HG02981 (cell line): ENCODE measurements around the gene CBFA2T2.
"Not testable (repeated sequence)": the region's sequence is repeated elsewhere in the genome, so short reads cannot be mapped to it uniquely, and the experiment has no call there.

Experiments
- ATAC-seq: cut with Tn5 transposase; IDR thresholded peaks from one replicate; pipeline ENCODE4 v1.9.1; 2021; ENCODE audit warnings: mild to moderate bottlenecking, moderate library complexity; ENCODE audit not compliant: unreplicated experiment

CBFA2T2 gene

DNA sequence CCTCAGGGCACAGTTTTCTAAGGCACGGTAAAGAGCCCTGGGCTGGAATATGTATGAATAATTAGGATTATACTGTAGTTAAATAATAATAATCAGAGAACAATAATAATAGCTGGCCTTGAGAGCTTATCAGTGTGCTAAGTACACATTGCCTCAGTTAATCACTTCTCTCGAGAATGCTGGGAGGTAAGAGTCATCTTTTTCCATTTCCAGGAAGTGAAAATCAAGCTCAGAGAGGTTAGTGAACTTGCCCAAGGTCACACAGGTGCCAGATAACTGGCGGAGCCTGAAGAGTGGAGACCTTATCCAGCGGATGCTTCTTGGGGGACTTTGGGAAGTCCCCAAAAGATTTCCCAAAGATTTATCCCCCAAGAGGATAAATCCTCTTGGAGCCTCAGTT, 19.4 kb upstream of the CBFA2T2 start:
- no peak for ATAC-seq

DNA sequence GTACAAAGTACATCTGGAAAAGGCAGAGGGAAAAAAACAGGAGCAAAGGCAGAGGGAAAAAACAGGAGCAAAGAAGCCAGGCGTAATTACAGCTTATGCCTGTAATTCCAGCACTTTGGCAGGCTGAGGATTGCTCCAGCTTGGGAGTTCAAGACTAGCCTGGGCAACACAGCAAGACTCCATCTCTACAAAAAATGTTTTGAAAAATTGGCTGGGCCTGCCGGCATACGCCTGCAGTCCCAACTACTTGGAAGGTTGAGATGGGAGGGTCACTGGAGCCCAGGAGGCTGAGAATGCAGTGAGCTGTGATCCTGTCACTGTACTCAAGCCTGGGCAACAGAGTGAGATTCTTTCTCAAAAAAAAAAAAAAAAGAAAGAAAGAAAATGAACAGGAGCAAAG, 19.0 kb upstream of the CBFA2T2 start:
- no peak for ATAC-seq

DNA sequence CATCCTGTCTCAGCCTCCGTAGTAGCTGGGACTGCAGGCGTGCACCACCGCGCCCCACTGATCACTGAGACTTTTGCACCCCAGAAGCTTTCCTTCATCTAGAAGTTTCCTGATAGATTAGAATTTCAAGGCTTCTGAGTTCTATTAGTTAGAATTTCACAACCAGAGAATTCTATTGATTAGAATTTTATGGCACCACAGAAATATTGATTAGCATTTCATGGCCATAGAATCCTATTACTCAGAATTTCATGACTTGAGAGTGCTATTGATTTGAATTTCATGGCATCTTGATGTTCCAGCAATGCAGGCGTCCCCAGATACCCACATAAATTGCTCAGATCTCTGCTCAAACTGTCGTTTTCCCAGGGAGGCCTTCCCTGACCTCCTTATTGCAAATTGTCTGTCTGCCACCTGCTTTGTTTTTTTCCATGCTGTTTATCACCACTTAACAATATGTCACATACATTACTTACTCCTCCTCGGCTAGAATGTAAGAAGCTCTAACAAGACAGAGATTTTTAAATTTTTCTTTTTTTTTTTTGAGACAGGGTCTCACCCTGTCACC, 16.9 kb upstream of the CBFA2T2 start:
- no peak for ATAC-seq

DNA sequence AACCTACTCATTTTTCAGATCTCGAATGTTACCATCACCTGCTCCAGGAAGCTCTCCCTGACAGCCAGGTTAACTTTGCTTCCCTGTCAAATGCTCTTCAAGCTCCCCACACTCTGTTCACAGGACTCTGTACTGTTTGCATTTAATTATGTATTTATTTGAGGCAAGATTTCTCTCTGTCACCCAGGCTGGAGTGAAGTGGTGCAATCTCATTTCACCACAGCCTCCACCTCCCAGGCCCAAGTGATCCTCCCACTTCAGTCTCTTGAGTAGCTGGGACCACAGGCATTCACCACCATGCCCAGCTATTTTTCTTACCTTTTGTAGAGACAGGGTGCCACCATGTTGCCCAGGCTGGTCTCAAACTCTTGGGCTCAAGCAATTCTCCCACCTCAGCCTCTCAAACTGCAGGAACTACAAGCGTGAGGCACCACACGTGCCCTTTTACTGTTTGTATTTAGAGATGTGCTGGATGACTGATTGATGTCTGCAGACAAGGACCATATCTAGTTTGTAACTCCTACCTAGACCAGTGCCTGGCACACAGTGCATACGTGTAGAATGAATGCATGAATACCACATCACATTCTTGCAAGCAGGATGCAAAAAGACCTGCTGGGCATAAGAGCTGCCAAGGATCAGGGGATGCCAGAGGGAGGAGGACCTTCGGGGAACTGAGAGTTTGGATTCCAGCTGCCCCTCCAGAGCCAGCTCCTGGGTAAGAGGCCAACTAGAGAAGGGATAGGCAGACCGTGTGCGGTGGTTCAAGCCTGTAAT, 15.6 kb upstream of the CBFA2T2 start:
- ATAC-seq, result no peak

DNA sequence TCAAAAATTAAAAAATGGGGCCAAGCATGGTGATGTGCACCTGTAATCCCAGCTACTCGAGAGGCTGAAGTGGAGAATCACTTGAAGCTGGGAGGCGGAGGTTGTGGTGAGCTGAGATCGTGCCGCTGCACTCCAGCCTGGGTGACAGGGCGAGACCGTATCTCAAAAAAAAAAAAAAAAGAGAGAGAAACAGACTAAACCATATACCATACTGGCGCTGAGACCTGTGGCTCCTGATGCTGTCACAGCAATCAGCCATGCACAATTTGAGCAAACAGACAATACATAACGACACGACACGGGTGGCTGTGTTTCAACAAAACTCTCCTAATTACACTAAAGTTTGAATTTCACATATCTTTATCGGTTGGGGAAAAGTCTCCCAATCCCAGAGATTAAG, 14.9 kb upstream of the CBFA2T2 start:
- no peak for ATAC-seq

DNA sequence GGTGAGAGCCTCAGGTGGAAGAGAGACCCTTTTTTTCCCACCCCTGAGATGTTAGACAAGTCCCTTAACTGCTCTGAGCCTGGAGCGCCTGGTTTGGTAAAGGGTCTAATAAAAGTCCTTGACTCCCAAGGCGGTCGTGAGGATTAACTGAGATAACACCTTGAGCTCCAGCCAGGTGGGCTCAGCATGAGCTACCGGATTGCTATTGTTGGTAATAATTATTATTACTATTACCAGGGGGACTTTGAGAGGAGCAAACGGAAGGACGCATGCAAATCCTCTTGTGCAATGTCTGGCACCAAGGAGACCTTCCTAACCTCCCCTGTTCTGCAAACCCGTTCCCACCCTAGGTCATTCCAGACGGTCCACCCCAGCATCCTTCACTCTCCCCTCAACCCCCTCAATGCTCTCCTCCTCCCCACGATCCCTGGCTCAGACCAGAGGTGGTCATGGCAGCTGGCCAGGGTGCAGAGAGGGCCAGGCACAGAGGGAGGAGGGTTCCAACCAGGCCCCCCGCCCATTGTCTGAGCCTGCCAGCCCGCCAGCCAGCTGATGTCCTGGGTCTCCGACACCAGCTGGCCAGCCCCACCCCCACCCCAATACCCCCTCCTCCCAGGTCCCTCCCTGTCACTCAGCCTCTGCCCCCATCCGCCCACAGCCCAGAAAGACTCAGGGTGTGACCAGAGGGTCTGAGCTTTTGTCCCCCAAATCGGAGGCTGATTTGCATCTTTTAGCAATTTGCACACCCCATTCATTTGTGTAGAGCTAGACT, 14.3 kb upstream of the CBFA2T2 start:
- ATAC-seq, result no peak

DNA sequence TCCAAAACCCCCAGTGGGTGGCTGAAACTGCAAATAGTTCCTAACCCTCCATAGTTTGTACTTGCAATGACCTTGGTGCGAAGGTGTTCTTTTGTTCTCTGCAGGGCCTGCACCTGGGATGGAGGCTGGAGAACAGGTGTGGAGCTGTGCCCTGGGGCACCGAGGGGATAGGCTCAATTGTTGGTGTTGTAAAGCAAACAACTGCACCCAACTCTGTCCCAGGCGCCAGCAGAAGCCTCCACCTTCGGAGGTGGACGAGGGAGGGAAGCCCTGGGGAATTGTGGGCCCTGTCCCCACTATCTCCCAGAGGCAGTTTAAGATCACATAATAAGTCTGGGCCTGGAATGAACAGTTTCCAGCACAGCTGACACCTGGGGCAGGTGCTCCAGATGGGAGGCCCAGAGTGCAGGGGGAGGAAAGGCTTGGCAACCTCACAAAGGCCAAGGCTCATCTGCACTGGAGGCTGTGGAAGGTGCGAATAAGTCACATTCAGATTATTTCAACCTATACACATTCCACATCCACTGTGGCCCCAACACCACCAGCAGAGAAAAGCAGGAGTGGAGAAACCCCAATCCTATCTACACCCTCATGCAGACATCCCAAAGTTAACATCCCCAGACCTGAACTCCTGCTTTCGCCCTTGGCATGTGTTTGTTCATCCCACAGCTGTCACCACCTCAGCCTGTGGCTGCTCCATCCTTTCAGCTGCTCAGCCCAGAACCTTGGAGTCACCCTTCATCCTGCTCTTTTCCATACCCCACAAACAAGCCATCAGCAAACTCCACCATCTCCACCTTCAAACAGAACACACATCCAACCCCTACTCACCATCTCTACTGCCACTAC, 12.3 kb upstream of the CBFA2T2 start:
- ATAC-seq, result no peak

DNA sequence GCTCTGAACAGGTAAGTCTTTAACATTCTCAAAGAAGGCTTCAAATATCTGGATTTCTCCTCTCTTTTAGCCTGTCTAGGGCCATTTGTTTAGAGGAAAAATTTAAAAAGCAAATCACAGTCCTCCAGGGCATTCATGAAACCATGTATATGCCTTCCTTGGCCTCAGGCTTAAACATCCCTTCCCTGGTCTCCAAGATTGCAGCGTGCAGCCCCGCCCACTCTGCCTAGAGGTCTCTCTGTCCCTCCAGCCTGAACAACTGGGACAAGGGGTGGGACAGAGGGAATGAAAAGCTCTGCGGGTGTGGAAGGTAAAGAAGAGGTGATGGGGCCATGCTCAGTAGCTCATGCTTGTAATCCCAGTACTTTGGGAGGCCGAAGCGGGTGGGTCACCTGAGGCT, 9.8 kb upstream of the CBFA2T2 start:
- ATAC-seq, result no peak

DNA sequence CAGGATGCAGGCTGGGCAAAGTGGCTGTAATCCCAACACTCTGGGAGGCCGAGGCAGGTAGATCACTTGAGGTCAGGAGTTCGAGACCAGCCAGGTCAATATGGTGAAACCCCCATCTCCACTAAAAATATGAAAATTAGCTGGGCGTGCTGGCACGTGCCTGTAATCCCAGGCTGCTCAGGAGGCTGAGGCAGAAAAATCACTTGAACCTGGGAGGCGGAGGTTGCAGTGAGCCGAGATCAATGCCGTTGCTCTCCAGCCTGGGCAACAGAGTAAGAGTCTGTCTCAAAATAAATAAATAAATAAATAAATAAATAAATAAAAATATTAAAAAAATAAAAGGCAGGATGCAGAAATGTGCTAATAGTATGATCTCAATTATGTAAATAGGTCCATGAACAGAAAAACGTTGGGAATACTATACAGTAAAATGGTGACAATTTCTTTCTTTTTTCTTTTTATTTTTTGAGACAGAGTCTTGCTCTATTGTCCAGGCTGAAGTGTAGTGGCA, 8.4 kb upstream of the CBFA2T2 start:
- no peak for ATAC-seq

DNA sequence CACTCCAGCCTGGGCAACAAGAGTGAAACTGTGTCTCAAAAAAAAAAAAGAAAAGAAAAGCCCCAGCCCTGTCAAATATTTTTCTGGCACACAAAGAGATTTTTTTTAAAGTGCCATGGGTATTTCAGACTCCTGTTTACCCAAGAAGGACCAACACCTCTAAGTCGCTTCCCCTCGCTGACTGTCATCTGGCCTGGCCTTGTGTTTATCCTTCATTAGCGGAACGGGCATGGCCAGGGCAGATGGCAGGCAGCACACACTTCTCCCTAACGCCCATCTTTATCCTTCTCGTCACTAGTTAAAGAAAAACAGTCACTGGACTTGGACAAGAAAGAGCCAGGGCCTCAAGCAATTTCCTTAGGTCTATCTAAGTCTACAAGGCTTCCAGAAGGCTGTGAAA, 7.3 kb upstream of the CBFA2T2 start:
- ATAC-seq, result no peak

DNA sequence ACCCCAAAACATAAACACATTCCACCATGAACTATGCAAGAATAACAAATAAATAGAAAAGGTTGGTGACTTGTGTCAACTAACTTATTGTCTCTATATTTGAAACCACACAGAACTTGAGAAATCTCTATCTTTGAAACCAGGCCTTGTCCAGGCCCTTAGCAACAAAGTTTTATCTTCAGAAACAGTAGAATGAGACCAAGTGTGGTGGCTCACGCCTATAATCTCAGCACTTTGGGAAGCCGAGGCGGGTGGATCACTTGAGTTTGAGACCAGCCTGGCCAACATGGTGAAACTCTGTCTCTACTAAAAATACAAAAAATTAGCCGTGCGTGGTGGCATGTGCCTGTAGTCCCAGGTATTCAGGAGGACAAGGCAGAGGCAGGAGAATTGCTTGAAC, 6.7 kb upstream of the CBFA2T2 start:
- not testable (repeated sequence) for ATAC-seq

DNA sequence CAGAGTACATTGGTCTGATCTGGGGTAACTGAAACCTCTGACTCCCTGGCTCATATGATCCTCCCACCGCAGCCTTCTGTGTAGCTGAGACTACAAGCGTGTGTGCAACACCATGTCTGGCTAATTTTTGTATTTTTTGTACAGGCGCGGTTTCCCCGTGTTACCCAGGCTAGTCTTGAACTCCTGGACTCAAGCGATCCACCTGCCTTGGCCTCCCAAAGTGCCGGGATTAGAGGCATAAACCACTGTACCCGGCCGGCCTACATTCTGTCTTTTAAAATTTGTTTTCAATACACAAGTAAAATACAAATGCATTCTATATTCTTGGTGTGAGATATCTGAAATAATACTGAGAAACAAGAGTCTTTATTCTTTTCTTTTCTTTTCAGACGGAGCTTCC, 1.7 kb upstream of the CBFA2T2 start:
- no peak for ATAC-seq

DNA sequence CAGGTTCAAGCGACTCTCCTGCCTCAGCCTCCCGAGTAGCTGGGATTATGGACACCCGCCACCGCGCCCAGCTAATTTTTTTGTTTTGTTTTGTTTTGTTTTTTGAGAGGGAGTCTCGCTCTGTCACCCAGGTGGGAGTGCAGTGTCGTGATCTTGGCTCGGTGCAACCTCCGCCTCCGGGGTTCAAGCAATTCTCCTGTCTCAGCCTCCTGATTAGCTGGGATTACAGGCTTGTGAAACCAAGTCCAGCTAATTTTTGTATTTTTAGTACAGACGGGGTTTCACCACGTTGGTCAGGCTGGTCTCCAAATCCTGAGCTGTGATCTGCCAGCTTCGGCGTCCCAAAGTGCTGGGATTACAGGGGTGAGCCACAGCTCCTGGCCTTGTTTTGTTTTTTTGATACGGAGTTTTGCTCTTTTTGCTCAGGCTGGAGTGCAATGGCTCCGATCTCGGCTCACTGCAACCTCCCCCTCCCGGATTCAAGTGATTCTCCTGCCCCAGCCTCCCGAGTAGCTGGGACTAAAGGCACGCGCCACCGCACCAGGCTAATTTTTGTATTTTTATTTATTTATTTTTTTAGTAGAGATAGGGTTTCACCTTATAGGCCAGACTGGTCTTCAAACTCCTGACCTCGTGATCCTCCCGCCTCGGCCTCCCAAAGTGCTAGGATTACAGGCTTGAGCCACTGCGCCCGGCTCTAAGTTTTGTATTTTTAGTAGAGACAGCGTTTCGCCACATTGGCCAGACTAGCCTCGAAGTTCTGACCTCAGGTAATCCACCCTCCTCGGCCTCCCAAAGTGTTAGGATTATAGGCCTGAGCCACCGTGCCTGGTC, 1.0 kb upstream of the CBFA2T2 start:
- ATAC-seq, result not testable (repeated sequence)

DNA sequence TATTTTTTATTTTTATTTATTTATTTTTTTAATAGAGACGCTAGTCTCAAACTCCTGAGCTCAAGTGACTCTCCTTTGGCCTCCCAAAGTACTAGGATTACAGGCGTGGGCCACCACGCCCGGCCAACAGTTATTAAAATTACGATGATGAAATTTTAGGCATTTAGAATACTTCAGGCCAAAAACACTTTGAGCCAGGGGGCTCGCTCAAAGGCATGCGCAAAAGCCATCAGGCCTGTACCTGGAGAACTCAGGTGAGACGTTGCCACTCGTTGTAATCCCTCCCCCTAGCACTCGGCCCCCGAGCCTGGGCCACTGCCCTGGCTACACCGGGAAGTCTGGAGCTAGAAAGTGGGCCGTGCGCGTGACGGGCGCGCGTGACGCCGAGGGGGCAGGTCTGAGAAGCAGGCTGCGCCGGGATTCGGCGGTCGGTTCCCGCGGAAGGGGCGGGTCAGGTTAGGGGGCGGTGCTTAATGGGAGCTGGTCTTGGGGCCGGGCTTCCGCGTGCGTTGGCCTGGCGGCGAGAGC, 337 bp upstream of the CBFA2T2 start:
- peak; percentile 93 for ATAC-seq

DNA sequence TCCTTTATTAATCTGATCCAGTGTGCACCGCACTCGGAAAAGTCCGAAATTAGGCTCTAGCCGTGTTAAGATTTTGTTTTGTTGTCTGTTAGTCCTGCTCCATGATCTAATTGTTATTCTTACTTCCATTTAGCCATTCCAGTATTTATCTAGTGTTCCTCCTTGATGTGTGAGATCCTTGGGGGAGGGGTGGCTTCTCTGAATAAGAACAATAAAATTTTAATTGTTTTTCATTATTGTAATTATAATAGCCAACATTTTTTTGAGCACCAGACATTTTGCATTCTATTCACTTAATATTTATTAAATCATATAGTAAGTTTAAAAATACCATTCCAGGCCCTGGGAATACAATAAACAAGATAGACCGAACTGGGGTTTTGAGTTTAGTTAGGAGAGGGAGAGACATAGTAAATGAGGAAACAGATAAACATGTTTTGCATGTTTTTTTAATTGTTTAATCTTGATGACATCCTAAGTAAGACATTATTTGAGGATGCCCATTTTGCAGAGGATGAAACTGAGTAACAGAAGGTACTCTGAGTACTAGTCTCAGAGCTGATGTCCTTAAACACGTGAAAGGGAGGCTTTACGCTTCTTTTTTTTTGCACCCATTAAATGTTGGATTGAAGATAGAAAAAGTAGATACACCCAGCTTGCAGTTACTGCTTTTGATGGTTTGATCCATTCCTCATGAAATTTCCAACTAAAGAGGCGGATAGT, 1.2 kb downstream of the CBFA2T2 start:
- ATAC-seq, result no peak

DNA sequence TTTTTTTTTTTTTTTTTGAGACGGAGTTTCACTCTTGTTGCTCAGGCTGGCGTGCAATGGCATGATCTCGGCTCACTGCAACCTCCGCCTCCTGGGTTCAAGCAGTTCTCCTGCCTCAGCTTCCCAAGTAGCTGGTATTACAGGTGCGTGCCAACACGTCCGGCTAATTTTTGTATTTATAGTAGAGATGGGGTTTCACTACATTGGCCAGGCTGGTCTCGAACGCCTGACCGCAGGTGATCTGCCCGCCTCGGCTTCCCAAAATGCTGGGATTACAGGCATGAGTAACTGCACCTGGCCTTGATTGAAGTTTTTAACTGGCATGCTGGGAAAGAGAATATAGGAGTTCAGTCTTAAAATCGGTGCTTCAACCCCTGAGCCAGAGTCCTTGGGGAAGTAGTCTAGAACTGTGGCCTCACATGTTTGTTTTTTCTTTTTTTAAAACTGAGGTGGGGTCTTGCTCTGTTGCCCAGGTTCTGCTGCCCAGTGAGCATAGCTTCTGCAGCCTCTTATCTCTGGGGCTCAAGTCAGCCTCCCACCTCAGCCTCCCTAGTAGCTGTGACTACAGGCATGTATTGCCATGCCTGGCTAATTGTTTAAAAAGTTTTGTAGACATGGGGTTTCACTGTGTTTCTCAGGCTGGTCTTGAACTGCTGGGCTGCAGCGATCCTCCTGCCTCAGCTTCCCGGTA, 3.3 kb downstream of the CBFA2T2 start:
- ATAC-seq, result no peak

DNA sequence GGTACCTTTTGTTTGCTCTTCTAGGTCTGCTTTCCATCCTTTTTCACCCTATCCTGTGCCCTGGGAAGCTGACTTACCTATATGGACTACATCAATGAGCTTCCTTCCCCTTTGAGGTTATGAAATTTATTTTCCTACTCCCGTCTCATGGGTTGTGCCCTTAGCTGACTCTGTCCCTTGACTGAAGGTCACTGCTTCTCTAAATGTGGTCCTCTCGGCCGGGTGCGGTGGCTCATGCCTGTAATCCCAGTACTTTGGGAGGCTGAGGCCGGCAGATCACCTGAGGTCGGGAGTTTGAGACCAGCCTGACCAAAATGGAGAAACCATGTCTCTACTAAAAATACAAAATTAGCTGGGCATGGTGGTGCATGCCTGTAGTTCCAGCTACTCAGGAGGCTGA, 6.9 kb downstream of the CBFA2T2 start:
- not testable (repeated sequence) for ATAC-seq

DNA sequence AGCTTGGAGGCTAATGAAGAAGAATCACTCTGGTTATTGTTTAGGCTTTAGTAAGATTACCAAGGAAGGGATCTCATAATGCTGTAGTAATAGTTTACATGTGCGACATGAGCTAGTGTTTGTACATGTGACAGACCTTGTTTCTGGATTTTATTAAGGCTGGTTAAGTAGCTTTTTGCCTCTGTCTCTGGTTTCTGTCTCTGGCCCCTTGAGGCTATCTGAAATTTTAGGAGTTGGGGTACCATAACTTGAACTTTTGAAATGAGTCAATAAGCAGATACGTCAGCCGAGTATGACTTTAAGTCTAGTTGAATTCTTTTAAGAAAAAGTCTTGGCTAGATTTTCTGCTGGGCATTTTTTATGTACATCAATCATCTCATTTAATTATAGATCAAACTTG, 9.5 kb downstream of the CBFA2T2 start:
- no peak for ATAC-seq

DNA sequence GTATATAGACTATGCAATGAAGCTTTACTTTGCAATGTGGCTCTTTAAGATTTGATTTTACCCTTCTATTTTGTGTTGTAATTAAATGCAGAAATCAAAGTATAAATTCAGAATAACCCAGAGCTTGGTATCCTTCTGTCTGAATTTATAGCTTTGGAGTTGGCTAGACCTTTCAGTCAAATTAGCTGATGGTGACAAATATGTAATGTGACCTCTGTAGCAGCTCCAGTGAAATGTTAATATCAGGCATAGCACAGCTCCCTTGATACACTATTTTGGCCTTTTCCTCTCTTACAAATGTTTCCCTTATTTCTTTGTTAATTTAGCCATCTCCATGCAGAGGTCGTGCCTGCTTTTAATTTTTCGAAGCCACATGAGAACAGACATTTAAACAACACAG, 11.1 kb downstream of the CBFA2T2 start:
- no peak for ATAC-seq
